Hepatocyte (in vitro differentiated cells): ENCODE measurements around the gene TSPY1.
"Not testable (repeated sequence)": the region's sequence is repeated elsewhere in the genome, so short reads cannot be mapped to it uniquely, and the experiment has no call there.

Source experiments
- EZH2 ChIP-seq: fragments of 200-600 bp; sonication (generic); IDR thresholded peaks from 2 replicates; pipeline ENCODE4 v1.6.1; 2016; ENCODE audit warnings: antibody characterized with exemption, mild to moderate bottlenecking, borderline replicate concordance
- TF ChIP-seq, protein P1 (sequence below): fragments of 200-600 bp; sonication (generic); IDR thresholded peaks from 2 replicates; pipeline ENCODE4 v1.5.1; 2016; ENCODE audit warnings: antibody characterized with exemption, mild to moderate bottlenecking; ENCODE audit not compliant: poor library complexity

DNA sequence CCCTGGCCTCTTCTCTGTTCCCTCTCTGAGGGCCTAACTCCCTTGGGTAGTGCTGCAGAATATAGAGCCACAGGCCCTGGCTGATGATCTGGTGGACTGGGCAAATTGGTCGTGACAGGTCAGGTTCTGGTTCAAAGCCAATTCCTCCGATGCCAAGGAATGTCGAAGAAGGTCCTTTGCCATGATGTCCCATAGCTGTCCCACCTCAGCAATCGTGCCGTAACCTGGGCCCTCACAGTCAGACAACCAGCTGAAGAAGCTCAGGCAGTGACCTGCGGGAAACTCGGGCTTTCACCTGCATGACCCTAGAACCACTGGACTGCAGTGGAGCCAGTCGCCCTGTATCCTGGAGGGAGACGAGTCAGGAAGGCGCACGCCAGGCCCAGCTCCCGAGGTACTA is 49.5 kb downstream of the TSPY1 start:
- TF ChIP-seq, protein P1, sequence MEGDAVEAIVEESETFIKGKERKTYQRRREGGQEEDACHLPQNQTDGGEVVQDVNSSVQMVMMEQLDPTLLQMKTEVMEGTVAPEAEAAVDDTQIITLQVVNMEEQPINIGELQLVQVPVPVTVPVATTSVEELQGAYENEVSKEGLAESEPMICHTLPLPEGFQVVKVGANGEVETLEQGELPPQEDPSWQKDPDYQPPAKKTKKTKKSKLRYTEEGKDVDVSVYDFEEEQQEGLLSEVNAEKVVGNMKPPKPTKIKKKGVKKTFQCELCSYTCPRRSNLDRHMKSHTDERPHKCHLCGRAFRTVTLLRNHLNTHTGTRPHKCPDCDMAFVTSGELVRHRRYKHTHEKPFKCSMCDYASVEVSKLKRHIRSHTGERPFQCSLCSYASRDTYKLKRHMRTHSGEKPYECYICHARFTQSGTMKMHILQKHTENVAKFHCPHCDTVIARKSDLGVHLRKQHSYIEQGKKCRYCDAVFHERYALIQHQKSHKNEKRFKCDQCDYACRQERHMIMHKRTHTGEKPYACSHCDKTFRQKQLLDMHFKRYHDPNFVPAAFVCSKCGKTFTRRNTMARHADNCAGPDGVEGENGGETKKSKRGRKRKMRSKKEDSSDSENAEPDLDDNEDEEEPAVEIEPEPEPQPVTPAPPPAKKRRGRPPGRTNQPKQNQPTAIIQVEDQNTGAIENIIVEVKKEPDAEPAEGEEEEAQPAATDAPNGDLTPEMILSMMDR: not testable (repeated sequence)
- TF ChIP-seq EZH2: not testable (repeated sequence)
